ENCODE measurements around the gene URI1.

URI1 gene

DNA sequence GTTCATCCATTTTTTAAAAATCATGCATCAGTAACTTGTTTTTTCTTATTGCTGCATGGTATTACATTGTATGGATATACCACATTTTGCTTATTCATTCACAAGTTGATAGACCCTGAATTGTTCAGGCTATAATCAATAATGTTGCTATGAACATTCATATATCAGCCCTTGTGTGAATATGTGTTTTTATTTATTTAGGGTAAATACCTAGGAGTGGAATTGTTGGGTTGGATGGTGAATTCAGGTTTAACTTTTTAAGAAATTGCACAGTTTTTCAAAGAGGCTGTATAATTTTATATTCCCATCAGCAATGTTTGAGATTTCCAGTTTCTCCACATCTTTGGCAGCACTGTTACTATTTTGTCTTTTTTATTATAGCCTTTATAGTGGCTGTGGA is 82.1 kb downstream of the URI1 start:
- DNase-seq (ENCODE audit: low read depth, low spot score): no peak
- no peak overlapping the region for H3K4me3 ChIP-seq (ENCODE audit: low read depth, low read length)
- TF ChIP-seq, protein P1, sequence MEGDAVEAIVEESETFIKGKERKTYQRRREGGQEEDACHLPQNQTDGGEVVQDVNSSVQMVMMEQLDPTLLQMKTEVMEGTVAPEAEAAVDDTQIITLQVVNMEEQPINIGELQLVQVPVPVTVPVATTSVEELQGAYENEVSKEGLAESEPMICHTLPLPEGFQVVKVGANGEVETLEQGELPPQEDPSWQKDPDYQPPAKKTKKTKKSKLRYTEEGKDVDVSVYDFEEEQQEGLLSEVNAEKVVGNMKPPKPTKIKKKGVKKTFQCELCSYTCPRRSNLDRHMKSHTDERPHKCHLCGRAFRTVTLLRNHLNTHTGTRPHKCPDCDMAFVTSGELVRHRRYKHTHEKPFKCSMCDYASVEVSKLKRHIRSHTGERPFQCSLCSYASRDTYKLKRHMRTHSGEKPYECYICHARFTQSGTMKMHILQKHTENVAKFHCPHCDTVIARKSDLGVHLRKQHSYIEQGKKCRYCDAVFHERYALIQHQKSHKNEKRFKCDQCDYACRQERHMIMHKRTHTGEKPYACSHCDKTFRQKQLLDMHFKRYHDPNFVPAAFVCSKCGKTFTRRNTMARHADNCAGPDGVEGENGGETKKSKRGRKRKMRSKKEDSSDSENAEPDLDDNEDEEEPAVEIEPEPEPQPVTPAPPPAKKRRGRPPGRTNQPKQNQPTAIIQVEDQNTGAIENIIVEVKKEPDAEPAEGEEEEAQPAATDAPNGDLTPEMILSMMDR (IDR thresholded peaks at IDR 0.05; ENCODE audit: insufficient read depth, low read length, missing control alignments): no peak
- POLR2A ChIA-PET: no interaction called here
- CTCF ChIA-PET: no interaction called here

DNA sequence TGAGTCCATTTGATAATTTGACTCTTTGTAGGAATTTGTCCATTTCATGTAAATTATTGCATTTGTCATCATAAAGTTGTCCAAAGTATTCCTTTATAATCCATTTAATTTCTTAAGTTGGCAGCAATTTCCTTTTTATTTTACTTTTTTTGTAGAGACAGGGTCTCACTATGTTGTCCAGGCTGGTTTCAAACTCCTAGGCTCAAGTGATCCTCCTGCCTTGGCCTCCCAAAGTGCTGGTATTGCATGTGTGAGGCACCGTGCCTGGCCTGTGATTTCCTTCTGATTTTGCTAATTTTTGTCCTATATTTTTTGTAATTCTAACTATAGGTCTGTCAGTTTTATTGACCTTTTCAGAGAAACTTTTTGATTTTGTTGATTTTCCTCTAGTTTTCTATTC is 84.9 kb downstream of the URI1 start:
- CTCF ChIA-PET: no interaction called here

DNA sequence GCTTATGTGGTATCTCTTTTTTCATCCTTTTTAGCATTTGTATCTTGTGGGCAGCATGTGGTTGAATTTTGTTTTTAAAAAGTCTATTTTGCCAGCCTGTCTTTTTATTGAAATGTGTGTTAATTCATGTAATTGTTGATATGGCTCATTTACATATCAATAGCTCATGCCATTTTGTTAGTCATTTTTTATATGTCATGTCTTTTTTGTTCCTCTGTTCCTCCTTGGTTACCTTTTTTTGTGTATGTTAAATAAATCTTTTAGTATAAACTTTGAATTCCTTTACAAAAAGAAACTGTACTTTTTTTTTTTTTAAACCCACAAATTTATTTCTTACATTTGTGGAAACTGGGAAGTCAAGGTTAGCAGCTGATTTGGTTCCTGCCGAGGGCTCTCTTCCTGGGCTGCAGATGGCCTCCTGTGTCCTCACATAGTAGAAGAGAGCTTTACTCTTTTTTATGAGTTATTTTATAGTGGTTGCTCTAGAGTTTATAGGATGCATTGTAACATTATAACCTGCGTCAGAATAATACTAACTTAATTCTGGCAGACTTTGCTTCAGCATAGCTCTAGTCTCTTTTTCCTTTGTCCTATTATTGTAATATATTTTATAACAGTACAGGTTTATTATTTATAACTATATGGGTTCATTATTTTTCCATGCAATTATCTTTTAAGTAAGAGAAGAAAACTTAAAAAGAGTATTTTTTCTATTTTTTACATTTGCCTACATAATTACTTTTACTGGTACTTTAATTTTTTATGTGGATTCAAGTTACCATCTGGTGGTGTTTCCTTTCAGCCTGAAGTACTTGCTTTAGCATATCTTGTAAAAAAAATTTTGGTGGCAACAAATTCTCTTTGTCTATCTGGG is 86.3 kb downstream of the URI1 start:
- no peak overlapping the region for H3K4me3 ChIP-seq (ENCODE audit: low read depth, low read length)
- TF ChIP-seq, protein P1 (IDR thresholded peaks at IDR 0.05; ENCODE audit: insufficient read depth, low read length, missing control alignments): no peak
- CTCF ChIA-PET: no interaction called here
- no peak for DNase-seq (ENCODE audit: low read depth, low spot score)
- POLR2A ChIA-PET: no interaction called here

More for the DNA sequence above, 84.9 kb downstream of the URI1 start:
- POLR2A ChIA-PET: no interaction called here
- no peak for DNase-seq (ENCODE audit: low read depth, low spot score)
- TF ChIP-seq, protein P1 (IDR thresholded peaks at IDR 0.05; ENCODE audit: insufficient read depth, low read length, missing control alignments): no peak
- no peak overlapping the region for H3K4me3 ChIP-seq (ENCODE audit: low read depth, low read length)

DNA sequence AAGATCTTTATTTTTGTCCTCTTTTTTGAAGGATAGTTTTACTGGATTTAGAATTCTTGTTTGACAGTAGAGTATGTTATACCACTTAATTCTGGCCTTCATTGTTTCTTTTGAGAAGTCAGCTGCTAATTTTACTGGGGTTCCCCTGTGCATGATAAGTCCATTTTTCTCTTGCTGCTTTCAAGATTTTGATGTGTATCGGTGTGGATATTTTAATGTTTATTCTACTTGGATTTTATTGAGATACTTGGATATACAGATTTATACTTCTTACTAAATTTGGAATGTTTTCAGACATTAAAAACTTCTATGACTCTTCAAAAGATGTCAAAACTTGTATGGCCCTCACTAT is 86.9 kb downstream of the URI1 start:
- ChIA-PET POLR2A (no interaction called here), CTCF (no interaction called here)
- TF ChIP-seq, protein P1 (IDR thresholded peaks at IDR 0.05; ENCODE audit: insufficient read depth, low read length, missing control alignments): no peak
- DNase-seq (ENCODE audit: low read depth, low spot score): no peak
- no peak overlapping the region for H3K4me3 ChIP-seq (ENCODE audit: low read depth, low read length)

DNA sequence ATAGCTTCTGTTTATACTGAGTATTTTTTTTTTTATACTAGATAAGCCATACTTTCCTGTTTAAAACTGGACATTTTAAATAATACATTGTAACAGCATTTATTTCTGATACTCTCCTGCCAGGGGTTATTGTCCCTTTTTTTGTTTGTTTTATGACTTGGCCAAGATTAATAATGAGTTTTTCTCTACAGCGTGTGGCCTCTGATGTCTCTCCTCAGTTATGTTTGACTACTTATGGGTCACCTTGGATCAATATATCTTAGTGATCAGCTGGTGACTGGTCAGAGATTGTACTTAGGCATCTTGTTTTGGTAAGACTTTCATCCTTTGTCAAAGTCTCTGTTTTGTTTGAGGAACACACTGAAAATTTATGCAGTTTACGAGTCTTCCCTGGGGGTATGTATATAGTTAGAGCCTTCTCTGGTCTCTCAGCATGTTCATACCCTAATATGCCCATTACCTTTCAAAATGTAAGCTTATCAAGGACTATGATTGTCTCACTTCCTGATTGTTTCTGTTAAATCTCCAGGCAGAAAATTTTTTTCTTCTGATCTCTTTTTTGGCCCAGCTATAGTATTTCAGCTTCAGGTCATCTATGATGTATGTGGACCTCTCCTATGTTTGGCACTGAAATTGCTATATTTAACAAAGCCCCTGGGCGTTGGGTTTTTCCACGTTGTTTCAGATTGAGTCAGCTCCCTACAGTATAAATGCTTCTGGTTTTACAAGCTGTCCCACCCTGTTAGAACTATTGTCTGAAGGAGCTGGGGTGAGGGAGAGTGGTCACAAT is 87.9 kb downstream of the URI1 start:
- POLR2A ChIA-PET: no interaction called here
- no peak overlapping the region for H3K4me3 ChIP-seq (ENCODE audit: low read depth, low read length)
- CTCF ChIA-PET: no interaction called here
- TF ChIP-seq, protein P1 (IDR thresholded peaks at IDR 0.05; ENCODE audit: insufficient read depth, low read length, missing control alignments): no peak
- DNase-seq (ENCODE audit: low read depth, low spot score): no peak

DNA sequence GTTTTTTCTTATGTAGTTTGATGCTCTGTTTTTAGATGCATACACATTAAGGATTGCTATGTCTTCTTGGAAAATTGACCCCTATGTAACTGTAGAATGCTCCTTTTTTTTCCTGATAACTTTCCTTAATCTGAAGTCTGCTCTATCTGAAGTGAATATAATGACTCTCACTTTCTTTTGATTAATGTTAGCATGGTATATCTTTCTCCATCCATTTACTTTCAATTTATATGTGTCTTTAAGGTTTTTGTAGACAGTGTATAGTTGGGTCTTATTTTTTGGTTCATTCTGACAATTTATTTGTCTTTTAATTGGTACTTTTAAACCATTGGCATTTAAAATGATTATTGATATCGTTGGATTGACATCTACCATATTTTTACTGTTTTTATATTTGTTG is 92.3 kb downstream of the URI1 start:
- CTCF ChIA-PET: no interaction called here
- DNase-seq (ENCODE audit: low read depth, low spot score): no peak
- no peak overlapping the region for H3K4me3 ChIP-seq (ENCODE audit: low read depth, low read length)
- TF ChIP-seq, protein P1 (IDR thresholded peaks at IDR 0.05; ENCODE audit: insufficient read depth, low read length, missing control alignments): no peak
- POLR2A ChIA-PET: no interaction called here

Measured in AG04449 (cell line).